Limb (tissue), 2 donors: ENCODE data around the gene PGS1.

Source experiments
- DNase-seq, 2 donors: peaks; one replicate each; pipeline ENCODE4 v3.0.0-alpha.2; 2016; ENCODE audit errors: extremely low spot score in 2 of 2

The PGS1 gene

DNA sequence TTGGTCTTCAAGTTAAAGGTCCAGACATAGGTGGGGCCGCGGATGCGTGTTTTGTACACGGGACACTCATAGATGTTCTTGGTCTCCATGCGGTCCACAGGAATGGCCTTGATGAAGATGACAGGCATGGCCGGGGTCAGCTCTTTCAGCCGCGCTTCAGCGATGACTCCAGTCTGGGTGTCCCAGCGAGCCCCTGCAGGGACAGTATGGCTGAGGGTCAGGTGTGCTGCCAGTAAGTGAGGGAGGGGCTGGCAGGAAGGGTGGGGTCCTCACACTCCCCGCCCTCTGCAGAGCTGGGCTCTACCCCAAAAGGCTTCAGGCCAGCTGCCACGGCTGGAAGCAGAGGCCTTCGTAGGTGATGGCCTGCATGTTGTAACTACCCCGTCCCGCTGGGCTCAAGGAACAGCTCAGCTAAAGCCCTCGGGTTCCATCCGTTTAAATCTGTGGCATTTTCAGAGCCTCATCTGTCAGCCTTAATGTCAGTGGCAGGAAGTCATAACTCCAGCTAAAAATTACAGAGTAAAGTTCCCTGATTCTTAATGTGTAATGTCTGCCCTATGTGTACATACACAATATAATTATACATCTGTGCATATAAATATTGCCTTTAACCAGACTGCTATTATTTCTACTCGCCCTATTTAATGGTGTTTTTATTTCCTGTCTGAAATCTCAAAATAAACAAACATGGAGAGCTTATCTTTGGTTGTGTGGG lies 45.7 kb downstream of the PGS1 start:
- DNase-seq, result no peak

DNA sequence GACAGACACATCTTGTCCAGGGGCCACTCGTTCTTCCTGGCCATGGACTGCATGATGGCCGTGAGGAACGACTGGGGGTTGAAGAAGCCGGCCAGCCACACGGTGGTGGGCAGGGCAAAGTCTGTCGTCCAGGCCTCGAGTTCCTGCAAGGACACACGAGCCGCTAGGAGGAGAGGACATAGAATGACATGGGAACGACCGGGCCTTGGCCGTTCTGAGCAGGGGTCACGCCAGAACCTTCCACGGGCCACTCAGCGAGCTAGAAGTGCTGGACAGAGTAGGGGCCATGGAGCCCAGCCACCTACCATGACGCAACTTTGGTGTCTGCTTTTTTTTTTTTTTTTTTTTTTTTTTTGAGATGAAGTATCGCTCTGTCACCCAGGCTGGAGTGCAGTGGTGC lies 47.0 kb downstream of the PGS1 start:
- DNase-seq, result no peak

DNA sequence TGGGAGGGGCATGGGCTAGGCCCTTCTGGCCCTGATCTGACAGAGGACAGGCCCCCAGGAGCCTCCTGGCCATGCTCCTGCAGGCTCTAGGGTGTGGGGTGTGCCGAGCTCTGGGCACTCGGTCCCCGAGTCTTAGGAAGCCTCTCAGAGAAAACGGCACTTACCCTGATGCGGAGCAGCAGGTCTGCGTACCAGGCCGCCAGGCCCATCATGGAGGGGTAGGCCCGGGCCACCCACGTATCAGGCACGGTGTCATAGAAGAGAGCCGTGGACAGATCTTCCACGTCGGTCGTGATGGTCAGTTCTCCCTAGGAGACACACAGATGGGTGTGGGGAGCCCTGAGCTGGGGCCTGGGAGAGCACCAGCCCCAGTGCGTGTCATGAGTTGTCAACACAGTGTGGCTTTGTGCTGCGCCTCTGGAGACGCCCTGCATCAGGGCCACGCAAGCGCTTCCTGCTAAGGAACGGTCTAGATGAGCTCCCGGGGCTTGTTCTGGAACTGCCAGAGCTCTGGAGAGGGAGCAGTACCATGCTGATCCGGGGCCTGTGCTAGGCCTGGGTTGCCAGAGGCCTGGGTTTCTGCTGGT lies 47.9 kb downstream of the PGS1 start:
- no peak for DNase-seq

DNA sequence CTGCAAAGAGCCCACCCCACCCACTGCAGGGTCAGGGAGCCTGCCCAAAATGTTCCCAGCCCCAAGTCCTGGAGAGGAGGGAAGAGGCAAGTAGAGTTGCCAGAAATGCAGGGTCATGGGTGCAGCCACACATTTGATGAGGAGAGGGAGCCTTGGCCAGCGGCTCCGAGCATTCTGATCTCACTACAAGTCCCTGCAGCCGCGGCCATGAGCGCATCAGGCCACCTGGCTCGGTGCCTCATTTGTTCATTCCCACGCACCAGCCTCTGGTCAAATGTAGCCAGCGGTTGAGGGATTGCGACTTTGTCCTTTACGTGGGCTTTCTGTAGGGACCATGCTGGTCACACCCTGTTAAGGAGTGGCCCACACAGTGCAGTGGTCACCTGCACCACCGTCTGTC lies 48.7 kb downstream of the PGS1 start:
- no peak for DNase-seq

DNA sequence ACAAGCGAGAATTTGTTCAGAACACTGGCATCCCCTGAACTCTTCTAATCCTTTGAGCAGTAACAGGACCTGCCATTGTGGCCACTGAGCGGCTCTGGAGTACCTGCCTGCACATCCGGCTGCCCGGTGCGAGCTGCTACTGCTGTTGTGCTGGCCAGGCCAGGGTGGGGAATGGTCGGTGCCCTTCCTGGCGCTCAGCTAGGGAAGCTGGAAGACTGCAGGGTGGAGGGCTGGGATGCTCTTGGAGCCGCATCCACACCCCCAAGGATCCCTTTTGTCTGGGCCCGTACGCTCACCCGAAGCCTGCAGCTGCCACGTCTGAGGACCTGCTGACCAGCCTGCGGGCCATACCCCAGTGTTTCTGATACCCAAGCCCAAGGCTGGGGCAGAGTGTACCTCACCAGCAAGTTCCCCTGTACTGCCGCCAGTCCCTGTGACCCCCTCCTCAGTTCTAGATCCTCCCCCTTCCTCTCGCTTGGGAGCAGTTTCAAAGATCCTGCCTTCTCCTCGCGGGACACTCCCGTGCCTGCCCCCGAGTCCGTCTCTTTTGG lies 49.7 kb downstream of the PGS1 start:
- no peak for DNase-seq

DNA sequence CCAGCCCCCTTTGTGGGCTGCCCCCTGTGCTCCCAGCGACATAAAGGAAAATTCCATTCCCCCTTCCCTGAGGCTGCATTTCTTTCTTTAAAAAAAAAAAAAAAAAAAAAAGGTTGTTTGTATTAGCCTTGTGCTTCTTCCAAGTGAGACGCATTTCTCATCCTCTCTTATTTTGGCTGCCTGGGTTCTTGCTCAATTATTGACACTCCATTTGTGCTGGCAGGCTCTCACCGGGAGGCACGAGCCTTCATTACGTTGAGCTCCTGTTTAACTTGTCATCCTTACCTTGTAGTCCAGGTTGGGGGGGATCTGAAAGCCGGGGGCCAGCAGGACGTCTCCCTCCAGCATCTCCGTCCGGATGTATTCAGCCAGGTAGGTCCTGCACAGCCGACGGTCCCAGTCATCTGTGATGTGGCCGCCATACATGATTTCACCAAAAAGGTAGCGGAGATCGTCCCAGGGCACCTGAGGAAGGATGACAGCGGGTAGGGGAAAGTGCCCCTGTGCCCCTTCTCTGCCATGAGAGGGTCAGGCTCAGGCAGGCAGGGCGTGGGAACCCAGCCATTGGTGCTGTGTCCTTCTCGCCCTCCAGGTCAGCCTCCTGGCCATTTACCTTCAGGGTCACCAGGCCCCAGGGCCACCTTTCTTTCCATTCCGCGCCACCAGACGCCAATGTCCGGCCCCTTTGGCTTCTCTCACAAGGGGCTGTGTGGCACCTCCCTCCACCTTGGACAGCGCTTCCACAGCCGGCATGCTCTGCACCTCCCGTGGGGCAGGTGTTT lies 50.6 kb downstream of the PGS1 start:
- no peak for DNase-seq

DNA sequence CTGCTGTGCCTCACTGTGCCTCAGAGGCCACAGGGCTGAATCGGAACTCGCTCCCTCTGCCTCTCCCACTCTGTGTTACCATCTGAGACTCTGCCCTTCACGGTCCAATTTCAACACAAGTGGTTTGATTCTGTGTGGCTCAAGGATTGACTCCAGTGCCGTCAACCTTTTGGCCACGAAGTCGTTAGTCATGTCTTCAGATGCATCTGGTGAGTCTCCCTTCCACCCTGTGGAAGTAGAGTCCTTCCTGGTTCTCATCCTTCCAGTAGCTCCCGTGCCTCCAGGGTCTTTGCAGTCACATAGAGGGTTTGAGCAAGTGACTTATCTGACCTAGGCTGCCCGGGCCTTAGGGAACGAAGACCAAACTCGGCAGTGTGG lies 51.2 kb downstream of the PGS1 start:
- DNase-seq, result no peak

DNA sequence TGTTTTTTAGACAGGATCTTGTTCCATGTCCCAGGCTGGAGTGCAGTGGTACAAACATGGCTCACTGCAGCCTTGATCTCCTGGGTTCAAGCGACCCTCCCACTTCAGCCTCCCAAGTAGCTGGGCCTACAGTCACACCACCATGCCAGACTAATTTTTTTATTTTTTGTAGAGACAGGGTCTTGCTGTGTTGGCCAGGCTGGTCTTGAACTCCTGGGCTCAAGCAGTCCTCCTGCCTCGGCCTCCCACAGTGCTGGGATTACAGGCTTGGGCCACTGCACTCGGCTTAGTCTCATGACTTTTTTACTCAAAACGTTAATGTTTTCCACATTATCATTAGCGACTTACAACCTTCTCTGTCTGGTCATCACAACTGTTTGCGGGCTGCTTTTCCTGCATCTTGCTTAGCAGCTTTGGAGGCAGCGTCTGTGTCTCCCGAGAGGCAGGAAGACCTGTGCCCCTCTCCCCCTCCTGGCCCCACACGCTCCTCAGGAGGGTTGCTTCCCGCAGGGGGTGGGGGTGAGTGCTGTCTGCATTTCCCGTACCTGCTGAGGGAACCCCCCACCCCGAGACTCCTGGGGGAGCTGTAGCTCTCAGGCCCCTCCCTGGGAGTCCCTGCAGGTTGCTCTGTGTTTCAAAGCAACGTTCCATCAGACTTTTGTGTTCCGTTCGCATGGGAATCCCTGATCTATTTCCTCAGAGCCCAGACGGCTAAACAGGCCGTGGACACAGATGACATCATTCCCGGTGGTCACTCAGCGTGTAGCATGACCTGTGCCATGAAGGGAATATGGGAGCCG lies 52.6 kb downstream of the PGS1 start:
- DNase-seq, result no peak

DNA sequence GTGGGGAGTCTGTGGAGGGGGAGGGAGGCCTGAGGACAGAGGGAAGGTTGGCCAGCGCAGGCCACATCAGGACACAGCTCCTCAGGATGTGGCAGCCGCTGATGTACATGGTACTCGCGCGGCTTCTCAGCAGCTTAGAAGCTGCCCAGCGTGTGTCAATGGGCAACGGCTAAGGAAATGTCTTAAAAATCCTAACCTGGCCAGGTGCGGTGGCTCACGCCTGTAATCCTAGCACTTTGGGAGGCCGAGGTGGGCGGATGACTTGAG lies 53.2 kb downstream of the PGS1 start:
- no peak for DNase-seq

DNA sequence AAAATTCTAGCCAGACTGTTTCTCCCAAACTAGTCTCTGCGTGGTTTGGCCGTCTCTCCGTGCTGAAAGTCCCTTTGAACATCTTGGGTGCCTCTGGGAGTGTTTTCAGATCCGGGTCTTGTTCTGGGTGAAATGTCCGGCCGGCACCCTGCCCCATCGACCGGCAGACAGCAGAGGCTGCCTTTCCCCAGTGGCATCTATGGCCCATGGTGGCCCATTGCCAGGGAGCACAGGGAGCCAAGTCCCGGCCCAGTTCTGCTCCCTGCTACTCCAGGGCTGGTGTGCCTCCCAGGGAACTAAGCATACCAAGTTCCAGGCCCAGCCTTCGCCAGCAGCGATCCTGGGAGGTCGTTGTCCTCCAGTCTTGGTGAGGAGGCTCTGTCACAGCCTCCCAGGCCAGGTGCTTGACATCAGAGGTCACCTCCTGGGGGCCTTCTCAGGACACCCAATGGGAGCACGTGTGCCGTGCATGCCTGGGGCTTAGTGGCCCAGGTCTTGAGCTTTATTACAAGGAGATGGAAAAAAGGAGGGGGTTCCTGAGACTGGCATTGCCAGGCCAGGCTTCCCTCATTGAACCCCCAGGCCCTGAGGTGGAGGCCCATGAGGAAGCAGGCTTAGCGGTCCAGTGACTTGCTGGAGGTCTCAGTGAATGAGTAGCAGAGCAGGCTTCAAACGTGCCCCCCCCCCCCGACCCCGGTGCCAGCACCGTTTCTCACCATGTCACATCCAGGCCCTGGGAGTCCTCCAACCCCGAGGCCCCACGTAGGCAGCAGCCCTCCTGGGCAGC lies 54.0 kb downstream of the PGS1 start:
- no peak for DNase-seq

DNA sequence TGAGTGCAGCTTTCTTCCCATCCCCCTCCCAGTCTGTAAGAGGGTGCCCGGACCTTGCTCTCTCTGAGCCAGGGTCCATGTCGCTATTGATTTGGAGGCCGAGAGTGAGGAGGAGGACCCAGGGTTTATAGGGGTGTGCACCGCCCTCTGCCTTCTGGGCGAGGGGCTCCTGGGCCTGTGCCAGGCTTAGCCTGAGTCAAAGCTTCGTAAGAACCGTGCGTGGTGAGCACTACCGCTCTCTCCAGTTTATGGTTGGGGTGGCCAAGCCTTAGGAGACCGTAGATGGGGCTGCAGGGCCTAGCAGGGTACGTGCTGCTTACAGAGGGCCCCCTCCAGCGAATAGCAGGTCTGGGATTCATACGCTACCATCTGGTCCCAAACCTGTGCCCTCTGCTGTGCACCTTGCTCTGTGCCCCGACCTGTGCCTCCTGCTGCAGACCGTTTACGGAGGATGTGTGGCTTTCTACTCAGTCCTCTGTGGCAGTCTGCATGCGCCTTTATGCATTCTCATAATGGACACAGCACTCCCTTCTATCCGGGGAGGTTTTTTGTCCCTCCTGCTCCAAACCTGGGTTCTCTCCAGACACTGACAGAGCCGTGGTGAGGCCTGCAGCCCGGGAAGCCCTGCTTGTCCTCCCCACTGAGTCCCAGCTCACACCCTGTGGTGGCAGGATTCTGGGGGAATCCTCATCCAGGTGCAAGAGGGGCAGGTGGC lies 54.7 kb downstream of the PGS1 start:
- DNase-seq, result no peak

DNA sequence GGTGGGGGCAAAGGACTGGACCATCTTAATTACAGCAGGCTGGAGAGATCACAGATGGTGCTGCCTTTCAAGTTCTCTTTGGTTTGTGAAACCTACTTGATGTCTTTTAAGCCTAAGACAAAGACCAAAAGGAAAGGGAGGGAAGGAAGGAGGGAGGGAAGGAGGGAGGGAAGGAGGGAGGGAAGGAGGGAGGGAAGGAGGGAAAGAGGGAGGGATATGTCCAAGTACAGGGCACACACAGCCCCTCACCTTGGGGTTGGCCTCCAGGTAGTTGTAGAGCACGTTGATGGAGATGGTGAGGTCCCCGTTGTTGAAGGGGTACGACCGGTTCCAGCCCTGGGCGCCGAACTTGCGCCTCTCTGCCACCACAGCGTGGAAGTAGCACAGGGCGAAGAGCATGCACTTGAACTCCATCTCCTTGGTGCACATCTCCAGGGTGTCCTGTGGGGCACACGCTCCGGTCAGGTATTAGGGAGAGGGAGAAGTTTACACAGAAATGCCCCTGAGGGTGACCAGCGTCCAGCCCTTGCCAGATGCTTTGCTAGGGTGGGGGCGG lies 55.4 kb downstream of the PGS1 start:
- DNase-seq, result no peak

DNA sequence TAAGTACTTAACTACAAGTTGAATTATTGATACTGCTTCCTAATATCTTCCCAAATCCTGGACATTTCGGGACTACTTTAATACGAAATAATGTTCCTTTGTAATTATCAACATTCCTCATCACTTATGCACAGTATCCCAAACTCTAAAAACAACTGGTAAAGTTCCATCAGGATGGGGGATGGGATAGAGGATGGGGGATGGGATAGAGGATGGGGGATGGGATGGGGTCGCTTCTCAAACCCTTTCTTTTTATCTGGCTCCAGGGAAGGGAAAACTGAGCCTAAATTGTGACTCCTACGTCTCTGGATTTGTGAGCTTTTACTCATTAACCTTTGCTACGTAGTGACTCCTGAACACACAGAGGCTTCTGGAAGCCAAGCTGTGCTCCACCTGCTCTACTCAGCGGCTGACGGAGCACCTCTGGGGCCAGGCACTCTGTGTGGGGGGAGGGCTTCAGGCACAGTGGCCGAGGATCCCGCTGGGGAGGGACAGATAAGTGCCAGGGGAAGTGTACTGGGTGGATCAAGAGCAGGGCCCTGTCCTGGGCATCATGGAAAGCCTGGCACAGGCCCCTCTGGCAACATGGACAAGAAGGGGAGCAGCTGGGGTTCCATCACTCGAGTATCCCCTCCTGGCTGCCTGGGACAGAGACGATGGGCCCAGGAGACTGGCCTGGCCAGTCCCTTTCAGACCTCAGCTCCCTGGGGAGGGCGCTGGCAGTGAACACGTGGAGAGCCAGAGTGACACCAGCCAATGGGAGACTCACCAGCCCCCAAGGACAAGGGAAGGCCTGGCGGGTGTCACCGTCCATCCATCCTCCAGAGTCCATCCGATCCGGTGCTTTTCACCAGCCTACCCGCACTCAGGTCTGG lies 56.2 kb downstream of the PGS1 start:
- DNase-seq, result no peak

DNA sequence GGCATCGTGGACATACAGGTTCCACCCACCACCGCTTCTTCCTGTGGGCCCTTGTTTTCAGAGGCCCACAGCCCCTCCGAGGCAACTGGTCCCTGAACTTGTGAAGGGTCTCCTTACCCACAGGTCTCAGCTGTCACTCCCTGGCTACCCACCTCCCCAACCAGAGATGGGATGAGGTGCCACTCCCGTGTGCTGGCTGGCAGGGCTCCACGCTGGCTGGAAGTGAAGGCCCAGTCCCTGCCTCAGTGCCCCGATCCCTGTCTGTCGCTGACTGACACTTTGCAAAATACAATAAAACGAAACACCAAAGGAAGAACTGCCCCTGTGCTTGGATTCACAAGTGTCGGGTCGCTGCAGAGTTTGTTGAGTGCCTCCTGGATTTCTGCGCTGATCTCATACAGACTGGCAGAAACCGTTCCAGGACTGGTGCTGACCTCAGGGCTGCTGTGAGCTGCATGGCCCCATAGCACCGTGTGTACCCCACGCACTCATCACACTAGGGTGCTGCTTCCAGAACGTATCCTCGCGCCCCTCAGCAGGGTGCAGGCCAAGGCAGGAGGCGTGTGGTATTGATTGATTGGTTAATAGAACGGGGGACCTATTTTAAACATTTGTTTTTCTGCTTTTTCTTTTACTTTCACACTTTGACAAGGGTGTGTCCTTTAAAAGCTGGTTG lies 57.0 kb downstream of the PGS1 start:
- no peak for DNase-seq

DNA sequence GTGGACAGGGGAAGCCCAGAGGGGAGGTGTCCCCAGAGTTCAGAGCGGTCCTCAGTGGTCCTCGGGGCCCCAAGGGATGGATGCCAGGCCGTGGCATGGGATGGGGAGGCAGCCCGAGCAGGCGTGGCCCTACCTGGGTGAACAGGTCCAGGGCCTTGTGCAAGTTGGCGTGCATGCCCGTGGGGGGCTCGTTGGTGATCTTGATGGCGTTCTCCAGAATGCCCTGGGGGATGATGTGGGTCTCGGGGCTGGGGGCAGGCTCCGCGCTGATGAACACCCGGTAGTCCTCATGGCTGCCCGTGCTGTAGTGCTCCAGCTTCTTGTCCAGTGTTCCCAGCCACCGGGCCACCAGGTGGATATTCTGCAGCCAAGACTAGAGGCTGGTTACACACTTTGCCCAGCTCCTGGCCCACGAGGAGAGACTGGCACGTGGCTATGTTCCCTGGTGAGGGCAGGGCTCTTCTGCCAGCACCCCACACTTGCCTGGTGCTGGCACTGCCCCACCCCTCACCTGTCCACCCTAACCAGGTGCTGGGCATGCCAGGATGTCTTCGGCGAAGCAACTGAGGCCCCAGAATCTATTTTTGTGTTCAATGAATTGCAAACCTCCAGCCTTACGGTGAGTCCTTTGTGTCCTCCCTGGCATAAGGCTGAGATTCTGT lies 59.2 kb downstream of the PGS1 start:
- no peak for DNase-seq

DNA sequence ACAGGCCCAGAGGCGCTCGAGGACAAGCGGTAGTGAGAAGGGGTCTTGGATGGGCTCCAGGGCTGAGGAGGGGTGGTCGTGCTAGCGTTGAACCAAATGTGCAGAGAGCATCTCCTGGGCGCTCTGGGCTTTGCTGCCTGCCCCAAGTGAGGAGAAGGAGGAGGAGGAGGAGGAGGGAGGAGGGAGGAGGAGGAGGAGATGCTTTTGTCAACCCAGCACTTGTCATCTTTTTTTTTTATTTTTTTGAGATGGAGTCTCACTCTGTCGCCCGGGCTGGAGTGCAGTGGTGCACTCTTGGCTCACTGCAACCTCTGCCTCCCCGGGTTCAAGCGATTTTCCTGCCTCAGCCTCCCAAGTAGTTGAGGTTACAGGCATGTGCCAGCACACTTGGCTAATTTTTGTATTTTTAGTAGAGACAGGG lies 59.8 kb downstream of the PGS1 start:
- no peak for DNase-seq

DNA sequence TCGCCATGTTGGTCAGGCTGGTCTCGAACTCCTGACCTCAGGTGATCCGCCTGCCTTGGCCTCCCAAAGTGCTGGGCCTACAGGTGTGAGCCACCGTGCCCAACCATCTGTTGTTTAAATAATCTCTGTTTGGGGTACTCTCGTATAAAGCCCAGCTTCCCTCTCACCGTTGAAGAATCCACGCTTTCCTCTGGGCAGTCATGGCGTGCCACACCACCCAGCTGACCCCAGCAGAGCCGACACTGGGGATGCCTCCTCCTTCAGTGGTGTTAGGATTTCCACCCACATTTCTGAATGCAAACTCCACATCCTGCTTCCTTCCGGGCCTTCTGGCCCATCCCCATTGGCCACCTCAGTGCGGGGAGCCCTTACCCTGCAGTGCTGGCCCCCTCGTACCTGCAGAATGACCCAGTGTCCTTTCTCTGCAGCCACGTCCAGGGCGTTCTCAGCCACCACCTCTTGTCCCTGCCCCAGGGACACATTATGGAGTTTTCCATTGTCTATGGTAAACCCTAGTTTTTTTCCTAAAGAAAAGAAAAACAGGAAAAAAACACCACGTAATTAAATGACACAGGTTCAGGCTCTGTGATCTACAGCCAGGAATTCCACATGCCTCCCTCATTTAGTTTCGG lies 60.4 kb downstream of the PGS1 start:
- DNase-seq, result no peak
